HuH-7.5 (cell line): ENCODE measurements around the gene STRIT1.
"Not testable (repeated sequence)": the region's sequence is repeated elsewhere in the genome, so short reads cannot be mapped to it uniquely, and the experiment has no call there.

Experiments used
- DNase-seq: peaks from one replicate; pipeline ENCODE4 v3.0.0; 2011; ENCODE audit warnings: low spot score

The STRIT1 gene

GRCh38 chr3:155313300-155313699, 19.8 kb upstream of the STRIT1 start:
- DNase-seq, result no peak

GRCh38 chr3:155312781-155313180, 19.3 kb upstream of the STRIT1 start:
- DNase-seq, result no peak

GRCh38 chr3:155309581-155309980, 16.1 kb upstream of the STRIT1 start:
- DNase-seq, result no peak

- no peak for DNase-seq
Observed at GRCh38 chr3:155308831-155309230, 15.3 kb upstream of the STRIT1 start.

- no peak for DNase-seq
Observed at GRCh38 chr3:155307183-155307582, 13.7 kb upstream of the STRIT1 start.

GRCh38 chr3:155304394-155304793, 10.9 kb upstream of the STRIT1 start:
- no peak for DNase-seq

GRCh38 chr3:155303540-155304097, 10.1 kb upstream of the STRIT1 start:
- DNase-seq, result no peak

- no peak for DNase-seq
Observed at GRCh38 chr3:155302891-155303290, 9.4 kb upstream of the STRIT1 start.

- DNase-seq, result no peak
Observed at GRCh38 chr3:155302481-155302880, 9.0 kb upstream of the STRIT1 start.

- DNase-seq, result no peak
Observed at GRCh38 chr3:155297100-155297499, 3.6 kb upstream of the STRIT1 start.

GRCh38 chr3:155296413-155296812, 2.9 kb upstream of the STRIT1 start:
- no peak for DNase-seq

GRCh38 chr3:155292693-155293092, 790 bp downstream of the STRIT1 start:
- DNase-seq, result no peak

- peak; percentile 11 for DNase-seq
Observed at GRCh38 chr3:155292133-155292532, 1.4 kb downstream of the STRIT1 start.

- DNase-seq, result no peak
Observed at GRCh38 chr3:155286736-155287135, 6.7 kb downstream of the STRIT1 start.

- no peak for DNase-seq
Observed at GRCh38 chr3:155285936-155286335, 7.5 kb downstream of the STRIT1 start.

GRCh38 chr3:155283092-155284056, 10.1 kb downstream of the STRIT1 start:
- no peak for DNase-seq

GRCh38 chr3:155282385-155283091, 10.9 kb downstream of the STRIT1 start:
- no peak for DNase-seq

- no peak for DNase-seq
Observed at GRCh38 chr3:155281912-155282311, 11.6 kb downstream of the STRIT1 start.

- DNase-seq, result not testable (repeated sequence)
Observed at GRCh38 chr3:155276089-155276488, 17.4 kb downstream of the STRIT1 start.

GRCh38 chr3:155275159-155275754, 18.2 kb downstream of the STRIT1 start:
- not testable (repeated sequence) for DNase-seq

GRCh38 chr3:155274435-155274834, 19.0 kb downstream of the STRIT1 start:
- not testable (repeated sequence) for DNase-seq

- no peak for DNase-seq
Observed at GRCh38 chr3:155271343-155271613, 22.2 kb downstream of the STRIT1 start.
